Measurements from ENCODE around the gene TBCD. TPM values are rescaled to one million over a fixed set of nuclear protein-coding genes. Genes with fewer than 3 reads are reported as not detected.

Gene TBCD
- total RNA-seq, 1 experiment from 2014 or later, result 129 TPM

GRCh38 chr17:82870091-82870491, 118.2 kb downstream of the TBCD start:
- Histone ChIP-seq H2AFZ (ENCODE audit: low read length) (no peak overlapping the region), H3K23me2 (ENCODE audit: insufficient read length, low read depth, low read length, poor library complexity, severe bottlenecking) (peaks cover 3% of the 10 kb centered on the region), H3K9me3 (ENCODE audit: control insufficient read depth, low read depth, low read length) (no peaks in the 10 kb centered on the region), H4K5ac (ENCODE audit: insufficient read length, low read depth, low read length) (no peak overlapping the region), H3K27ac (ENCODE audit: insufficient read length, low read depth, low read length) (no peak overlapping the region), H2BK5ac (ENCODE audit: insufficient read length, low read length) (no peak overlapping the region), H3K18ac (ENCODE audit: insufficient read length, low read depth, low read length) (no peak overlapping the region), H3K79me1 (ENCODE audit: insufficient read depth, low read depth, low read length, poor library complexity, severe bottlenecking) (peaks cover 3% of the 10 kb centered on the region), H3K79me2 (ENCODE audit: insufficient read depth, low read length) (no peaks in the 10 kb centered on the region; the same call in 1 of the 2 replicates), H2AK5ac (ENCODE audit: insufficient read length, low read length) (no peak overlapping the region), H3K27me3 (ENCODE audit: insufficient read depth, low read length) (no peaks in the 10 kb centered on the region), H2BK15ac (ENCODE audit: low read depth, low read length) (no peak overlapping the region), H3K4me1 (ENCODE audit: insufficient read depth, low read length) (no peaks in the 10 kb centered on the region), H2BK20ac (ENCODE audit: low read depth, low read length, poor library complexity, severe bottlenecking) (no peak overlapping the region), H3K4me2 (ENCODE audit: insufficient read depth, insufficient read length, low read length) (no peak overlapping the region), H2BK12ac (ENCODE audit: insufficient read length, low read depth, low read length) (no peak overlapping the region), H3K23ac (ENCODE audit: insufficient read length, low read depth, low read length) (no peak overlapping the region), H2BK120ac (ENCODE audit: low read depth, low read length, poor library complexity, severe bottlenecking) (no peak overlapping the region), H4K20me1 (ENCODE audit: control insufficient read depth, insufficient read depth, insufficient read length) (no peaks in the 10 kb centered on the region), H4K8ac (replicated peaks; ENCODE audit: insufficient read length, low read depth, low read length) (no peak overlapping the region), H3K14ac (ENCODE audit: insufficient read depth, low read length) (no peak overlapping the region; the same call in 1 of the 2 replicates), H4K91ac (ENCODE audit: insufficient read length, low read depth, low read length) (no peak overlapping the region), H3K9ac (ENCODE audit: extremely low read depth, insufficient read length, low read length) (no peak overlapping the region), H3K56ac (ENCODE audit: insufficient read length, low read depth, low read length) (no peak overlapping the region), H3K4ac (ENCODE audit: low read depth, low read length) (no peak overlapping the region), H3T11ph (ENCODE audit: low read length) (no peak overlapping the region)
- no peak overlapping the region for H3K4me3 Mint-ChIP-seq
- H3K9me3 Mint-ChIP-seq, result no peaks in the 10 kb centered on the region
- no peak for TF ChIP-seq CTCF (conservative IDR thresholded peaks at IDR 0.05)
- H3K36me3 Mint-ChIP-seq (ENCODE audit: insufficient read depth in 1 of 3, low read depth in 3 of 3), result peaks cover 9 to 29% (median 27%) of the 10 kb centered on the region in 3 experiments; a peak in 6 of 7 replicates
- H3K27me3 Mint-ChIP-seq (ENCODE audit: low read depth), result no peaks in the 10 kb centered on the region; the same call in 1 of the 2 replicates
- peak overlapping the region in 1 of 3 experiments; percentile 82; a peak in 2 of 7 replicates for H3K27ac Mint-ChIP-seq
- no peak for DNase-seq
- H3K4me1 Mint-ChIP-seq, result peaks cover 5 to 14% of the 10 kb centered on the region in 2 experiments
- WGBS (ENCODE audit: extremely low coverage, insufficient read length, low lambda C conversion rate), result no CpG with 5 or more reads among the region's 35 CpGs
